Skin of body (tissue), 2 donors: ENCODE measurements around the gene DNAJB9. TPM values are rescaled to one million over a fixed set of nuclear protein-coding genes. Genes with fewer than 3 reads are reported as not detected.
"Not testable (repeated sequence)": the region's sequence is repeated elsewhere in the genome, so short reads cannot be mapped to it uniquely, and the experiment has no call there.

Experiments
- DNase-seq: peaks from one replicate; lab custom pipeline; 2025; lab: John Stamatoyannopoulos, UW
- total RNA-seq: library from RNA; depleted of rRNA; stranded (reverse); fragments of >200 nt; gene quantifications from one replicate; pipeline ENCODE4 v1.2.3, GENCODE V29; 2014

DNAJB9 gene
- total RNA-seq, result 25.9 TPM

GRCh38 chr7:108569381-108570145 lies at the start of gene DNAJB9, which contains the start of gene THAP5:
Gene DNAJB9 (plus strand): TSS chr7:108569874. CDS start chr7:108571727, 1,853 bp downstream.
Gene THAP5 (minus strand): TSS chr7:108569706. CDS start chr7:108569569, 137 bp downstream.
- DNase-seq, result peak; percentile 99

DNA sequence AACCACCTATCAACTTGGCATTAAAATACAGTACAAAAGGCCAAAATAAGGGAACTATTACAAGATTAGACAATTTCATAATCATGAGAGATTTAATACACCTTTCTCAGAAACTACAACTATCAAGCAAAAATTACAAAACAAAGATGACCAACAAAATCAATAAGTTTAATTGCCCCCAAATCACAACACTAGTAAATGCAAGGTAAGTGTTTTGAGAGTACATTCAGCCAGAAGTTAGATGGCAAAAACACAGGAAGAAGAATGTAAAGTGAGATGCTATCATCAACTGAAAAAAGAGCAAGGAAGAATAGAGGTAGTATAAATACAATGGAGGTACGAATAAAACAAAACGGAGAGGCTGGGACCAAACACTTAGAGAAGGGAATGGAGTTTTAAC lies 46.9 kb upstream of the DNAJB9 start:
- no peak for DNase-seq

DNA sequence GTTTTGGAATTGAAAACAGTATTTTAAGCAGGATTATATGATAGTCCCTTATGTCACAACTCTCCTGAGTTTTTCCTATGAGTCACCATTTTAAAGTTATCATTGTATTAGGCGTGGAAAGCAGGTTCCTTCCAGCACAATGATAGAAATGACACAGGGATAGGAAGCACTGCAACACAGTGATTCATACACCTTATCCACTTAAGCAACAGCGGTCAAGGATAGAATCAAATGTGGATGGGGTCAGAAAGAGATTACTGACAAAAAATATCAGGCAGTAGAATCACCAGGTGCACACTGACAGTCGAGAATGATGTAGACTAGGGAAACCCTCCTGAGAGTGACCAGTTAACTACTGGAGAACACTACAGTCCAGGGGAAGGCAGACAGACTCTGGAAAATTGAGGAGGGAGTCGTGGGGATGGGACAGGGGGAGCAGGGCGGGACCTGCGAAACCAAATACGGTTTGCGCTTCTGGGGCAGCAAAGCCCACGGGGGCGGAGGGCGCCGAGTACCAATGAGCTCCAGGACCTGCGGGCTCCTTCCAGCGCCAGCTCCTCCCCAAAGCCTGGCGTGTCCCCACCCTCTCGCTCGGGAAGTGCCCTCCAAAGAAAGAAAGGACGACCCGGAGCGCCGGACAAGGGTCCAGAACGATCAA lies 44.2 kb upstream of the DNAJB9 start:
- peak; percentile 88 for DNase-seq

- DNase-seq, result peak; percentile 100
Observed at GRCh38 chr7:108525985-108526767, 43.5 kb upstream of the DNAJB9 start, which contains the start of gene PNPLA8. Gene PNPLA8 (minus strand): TSS chr7:108526135. CDS start chr7:108515491, 10,644 bp downstream.

GRCh38 chr7:108526768-108527017 lies 43.0 kb upstream of the DNAJB9 start:
- no peak for DNase-seq

DNA sequence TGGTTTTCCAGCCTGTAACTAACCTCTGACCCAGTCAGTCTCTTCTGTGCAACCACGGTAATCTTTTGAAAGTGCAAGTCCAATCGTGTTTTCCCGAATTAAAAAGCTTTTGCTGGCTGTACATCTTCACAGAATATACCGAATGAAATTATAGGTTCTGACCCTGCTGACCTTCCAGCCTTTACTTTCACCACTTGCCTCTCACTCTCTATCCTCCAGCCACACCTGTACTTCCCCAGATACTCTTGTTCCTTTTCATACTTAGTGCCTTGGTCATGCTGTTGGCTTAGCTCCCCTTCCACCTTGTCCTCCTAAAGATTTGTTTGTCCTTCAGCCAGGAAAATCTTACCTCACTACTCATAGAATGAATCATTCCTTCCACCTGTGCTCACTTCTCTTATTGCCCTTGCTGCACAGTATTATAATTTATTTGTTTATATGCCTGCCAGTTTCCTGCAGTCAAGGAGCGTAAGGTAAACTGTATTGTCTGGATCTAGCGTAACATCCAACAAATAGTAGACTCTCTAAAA lies 41.4 kb upstream of the DNAJB9 start:
- DNase-seq, result no peak

DNA sequence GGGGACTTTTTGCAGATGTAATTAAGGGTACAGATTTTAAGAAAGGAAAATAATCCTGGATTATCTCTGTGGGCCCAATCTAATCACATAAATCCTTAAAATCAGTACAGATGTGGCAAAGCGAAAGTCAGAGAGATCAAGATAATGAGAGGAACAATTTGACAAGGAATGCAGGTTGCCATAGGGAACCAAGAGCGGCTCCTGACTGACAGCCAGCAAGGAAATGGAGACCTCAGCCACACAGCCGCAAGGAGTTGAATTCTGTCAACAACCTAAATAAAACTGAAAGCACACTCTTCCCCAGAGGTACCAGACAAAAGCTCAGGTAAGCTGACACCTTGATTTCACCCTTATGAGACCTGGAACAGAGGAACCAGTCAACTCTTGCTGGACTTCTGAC lies 40.3 kb upstream of the DNAJB9 start:
- DNase-seq, result no peak

DNA sequence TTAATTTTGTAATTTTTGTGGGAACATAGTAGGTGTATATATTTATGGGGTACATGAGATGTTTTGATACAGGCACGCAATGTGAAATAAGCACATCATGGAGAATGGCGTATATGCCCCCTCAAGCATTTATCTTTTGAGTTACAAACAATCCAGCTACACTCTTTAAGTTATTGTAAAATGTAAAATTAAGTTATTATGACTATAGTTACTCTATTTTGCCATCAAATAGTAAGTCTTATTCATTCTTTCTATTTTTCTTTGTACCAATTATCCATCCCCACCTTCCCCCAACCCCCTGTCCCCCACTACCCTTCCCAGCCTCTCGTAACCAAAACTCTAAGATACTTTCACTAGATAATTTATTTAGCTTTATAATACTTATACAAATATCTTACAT lies 36.0 kb upstream of the DNAJB9 start:
- DNase-seq, result no peak

DNA sequence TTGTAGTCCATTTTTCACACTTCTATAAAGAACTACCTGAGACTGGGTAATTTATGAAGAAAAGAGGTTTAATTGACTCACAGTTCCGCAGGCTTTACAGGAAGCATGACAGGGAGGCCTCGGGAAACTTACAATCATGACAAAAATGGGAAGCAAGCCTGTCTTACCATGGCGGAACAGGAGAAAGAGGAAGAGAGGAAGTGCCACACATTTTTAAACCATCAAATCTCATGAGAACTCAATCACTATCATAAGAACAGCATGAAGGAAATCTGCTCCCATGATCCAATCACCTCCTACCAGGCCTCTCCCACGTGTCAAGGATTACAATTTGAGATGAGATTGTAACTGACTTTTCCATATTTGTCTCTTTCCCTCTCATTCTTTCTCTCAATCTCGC lies 34.4 kb upstream of the DNAJB9 start:
- DNase-seq, result no peak

DNA sequence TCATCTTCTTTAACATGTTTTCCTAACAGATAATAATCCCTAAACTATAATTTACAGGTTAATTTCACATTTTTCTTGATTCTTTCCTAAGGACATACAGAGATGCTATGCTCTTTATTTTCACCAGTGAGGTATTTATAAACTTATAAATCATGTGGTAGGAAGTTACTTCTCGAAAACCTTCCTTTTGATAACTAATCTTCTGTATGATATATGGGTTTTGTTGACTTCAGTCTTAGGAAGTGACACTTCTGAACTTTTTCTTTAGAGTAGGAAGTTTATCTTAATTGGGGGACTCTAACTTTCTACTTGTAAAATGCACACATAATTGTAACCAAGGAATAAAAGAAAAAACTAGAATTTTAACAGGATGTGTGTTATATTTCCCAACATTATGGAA lies 33.9 kb upstream of the DNAJB9 start:
- DNase-seq, result no peak

DNA sequence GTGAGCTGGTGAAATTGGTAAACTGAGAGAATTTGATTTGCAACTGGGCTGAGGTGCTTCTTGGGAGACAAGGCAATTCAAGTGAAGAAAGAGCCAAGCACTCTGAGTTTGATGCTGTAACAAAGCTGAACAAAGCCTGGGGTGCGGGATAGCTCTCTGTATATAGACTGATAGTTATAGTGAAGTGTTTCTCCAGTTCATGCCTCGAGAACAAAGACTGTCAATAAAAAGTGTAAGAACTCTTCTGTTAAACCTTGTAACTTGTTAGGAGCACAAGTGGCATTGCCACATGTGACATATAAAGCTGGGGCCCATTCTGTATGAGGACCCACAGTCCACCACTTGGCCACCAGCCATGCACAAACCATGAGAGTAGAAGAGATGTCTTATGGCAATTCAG lies 32.4 kb upstream of the DNAJB9 start:
- no peak for DNase-seq

DNA sequence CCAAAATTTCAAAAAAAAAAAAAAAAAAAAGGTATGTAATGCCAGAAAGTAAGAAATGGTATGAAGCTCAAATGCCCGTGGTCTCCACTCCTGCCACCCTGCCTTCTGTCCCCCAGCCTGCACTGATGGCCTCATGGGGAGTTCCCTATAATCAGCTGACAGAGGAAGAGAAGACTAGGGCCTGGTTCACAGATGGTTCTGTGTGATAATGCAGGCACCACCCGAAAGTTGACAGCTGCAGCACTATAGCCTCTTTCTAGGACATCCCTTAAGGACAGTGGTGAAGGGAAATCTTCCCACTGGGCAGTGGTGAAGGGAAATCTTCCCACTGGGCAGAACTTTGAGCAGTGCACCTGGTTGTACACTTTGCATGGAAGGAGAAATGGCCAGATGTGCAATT lies 31.4 kb upstream of the DNAJB9 start:
- not testable (repeated sequence) for DNase-seq

DNA sequence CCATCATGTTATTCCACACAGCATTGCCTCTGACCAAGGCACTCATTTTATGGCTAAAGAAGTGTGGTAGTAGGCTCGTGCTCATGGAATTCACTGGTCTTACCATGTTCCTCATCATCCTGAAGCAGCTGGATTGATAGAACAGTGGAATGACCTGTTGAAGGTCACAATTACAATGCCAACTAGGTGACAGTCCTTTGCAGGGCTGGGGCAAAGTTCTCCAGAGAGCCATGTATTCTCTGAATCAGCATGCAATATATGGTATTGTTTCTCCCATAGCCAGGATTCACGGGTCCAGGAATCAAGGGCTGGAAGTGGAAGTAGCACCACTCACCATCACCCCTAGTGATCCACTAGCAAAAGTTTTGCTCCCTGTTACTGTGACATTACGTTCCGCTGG lies 31.0 kb upstream of the DNAJB9 start:
- not testable (repeated sequence) for DNase-seq

- no peak for DNase-seq
Observed at GRCh38 chr7:108541478-108541877, 28.2 kb upstream of the DNAJB9 start.

GRCh38 chr7:108548141-108548896 lies 21.4 kb upstream of the DNAJB9 start:
- not testable (repeated sequence) for DNase-seq

DNA sequence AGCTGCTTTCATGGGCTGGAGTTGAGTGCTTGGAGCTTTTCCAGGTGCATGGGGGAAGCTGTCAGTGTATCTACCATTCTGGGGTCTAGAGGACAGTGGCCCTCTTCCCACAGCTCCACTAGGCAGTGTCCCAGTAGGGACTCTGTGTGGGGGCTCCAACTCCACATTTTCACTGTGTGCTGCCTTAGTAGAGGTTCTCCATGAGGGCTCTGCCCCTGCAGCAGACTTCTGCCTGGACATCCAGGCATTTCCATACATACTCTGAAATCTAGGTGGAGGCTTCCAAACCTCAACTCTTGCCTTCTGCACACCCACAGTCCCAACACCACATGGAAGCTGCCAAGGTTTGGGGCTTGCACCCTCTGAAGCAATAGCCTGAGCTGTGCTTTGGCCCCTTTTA lies 13.0 kb upstream of the DNAJB9 start:
- DNase-seq, result not testable (repeated sequence)

DNA sequence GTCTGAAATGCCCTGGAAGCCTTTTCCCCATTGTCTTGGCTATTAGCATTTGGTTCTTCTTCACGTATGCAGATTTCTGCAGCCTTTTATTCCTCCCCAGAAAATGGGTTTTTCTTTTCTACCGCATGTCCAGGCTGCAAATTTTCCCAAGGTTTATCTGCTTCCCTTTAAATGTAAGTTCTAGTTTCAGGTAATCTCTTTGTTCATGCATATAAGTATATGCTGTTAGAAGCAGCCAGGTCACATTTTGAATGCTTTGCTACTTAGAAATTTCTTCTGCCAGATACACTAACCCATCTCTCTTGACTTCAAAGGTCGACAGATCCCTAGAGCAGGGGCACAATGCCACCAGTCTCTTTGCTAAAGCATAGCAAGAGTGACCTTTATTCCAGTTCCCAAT lies 12.5 kb upstream of the DNAJB9 start:
- DNase-seq, result no peak

DNA sequence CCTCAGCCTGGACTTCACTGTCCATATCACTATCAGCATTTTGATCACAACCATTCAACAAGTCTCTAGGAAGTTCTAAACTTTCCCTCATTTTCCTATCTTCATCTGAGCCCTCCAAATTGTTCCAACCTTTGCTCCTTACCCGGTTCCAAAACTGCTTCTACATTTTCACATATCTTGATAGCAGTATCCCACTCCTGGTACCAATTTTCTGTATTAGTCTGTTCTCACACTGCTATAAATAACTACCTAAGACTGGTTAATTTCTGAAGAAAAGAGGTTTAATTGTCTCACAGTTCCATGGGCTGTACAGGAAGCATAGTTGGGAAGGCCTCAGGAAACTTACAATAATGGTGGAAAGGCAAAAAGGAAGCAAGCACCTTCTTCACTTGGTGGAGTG lies 12.1 kb upstream of the DNAJB9 start:
- DNase-seq, result no peak

DNA sequence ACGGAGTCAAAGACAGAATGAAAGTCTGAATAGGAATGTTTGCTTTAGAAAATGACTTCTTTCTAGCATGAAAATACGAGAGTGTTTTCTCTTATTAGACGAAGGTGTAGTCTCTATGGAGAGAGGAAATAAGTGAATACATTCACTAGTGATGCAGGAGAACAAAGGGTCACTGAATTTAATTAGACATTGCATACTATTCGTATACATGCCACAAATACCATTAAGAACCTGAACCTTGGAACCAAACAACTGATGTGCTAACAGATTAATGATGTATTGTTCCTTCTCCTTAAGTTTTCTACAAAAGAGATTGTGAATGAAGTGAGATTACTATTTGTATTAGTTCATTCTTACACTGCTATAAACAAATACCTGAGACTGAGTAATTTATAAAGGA lies 10.4 kb upstream of the DNAJB9 start:
- DNase-seq, result no peak

- no peak for DNase-seq
Observed at GRCh38 chr7:108561047-108561619, 8.5 kb upstream of the DNAJB9 start.

DNA sequence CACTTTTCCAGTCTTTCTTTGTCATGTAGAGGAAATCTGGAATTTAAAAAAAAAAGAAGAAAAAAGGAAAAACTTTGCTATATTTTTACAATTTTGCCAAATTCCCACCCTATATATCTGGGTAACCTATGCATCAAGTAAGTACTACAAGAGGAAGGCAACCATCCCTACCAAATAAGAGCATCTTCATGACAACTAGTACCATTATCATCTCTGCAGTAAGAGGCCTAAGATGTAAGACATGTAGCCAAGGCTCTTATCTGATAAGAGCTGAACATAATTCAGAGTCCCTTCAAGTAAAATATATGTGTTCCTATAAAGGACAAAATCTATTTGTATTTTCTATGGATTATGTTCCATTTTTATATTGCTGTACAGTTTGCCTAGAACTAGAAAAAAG lies 3.7 kb upstream of the DNAJB9 start:
- DNase-seq, result no peak
